AG20443 (cell line): ENCODE data around the gene HIPK2.

Experiments
- DNase-seq: peaks from one replicate; pipeline ENCODE4 v3.0.0; 2012; ENCODE audit warnings: low spot score, mixed read lengths

The HIPK2 gene

GRCh38 chr7:139714163-139714901, 63.5 kb downstream of the HIPK2 start:
- no peak for DNase-seq

GRCh38 chr7:139713526-139714162, 64.2 kb downstream of the HIPK2 start:
- no peak for DNase-seq

GRCh38 chr7:139713061-139713460, 64.7 kb downstream of the HIPK2 start:
- no peak for DNase-seq

GRCh38 chr7:139711991-139712743, 65.6 kb downstream of the HIPK2 start:
- no peak for DNase-seq

GRCh38 chr7:139710036-139710435, 67.8 kb downstream of the HIPK2 start:
- DNase-seq, result no peak

GRCh38 chr7:139709485-139709884, 68.3 kb downstream of the HIPK2 start:
- peak; percentile 95 for DNase-seq

- DNase-seq, result no peak
Observed at GRCh38 chr7:139708541-139708940, 69.3 kb downstream of the HIPK2 start.

GRCh38 chr7:139706837-139707236, 71.0 kb downstream of the HIPK2 start:
- no peak for DNase-seq

- DNase-seq, result no peak
Observed at GRCh38 chr7:139704308-139704879, 73.4 kb downstream of the HIPK2 start.

- DNase-seq, result no peak
Observed at GRCh38 chr7:139703487-139704307, 74.1 kb downstream of the HIPK2 start.

- no peak for DNase-seq
Observed at GRCh38 chr7:139702811-139703486, 74.8 kb downstream of the HIPK2 start.

- no peak for DNase-seq
Observed at GRCh38 chr7:139702313-139702731, 75.5 kb downstream of the HIPK2 start.

- DNase-seq, result no peak
Observed at GRCh38 chr7:139701908-139702307, 75.9 kb downstream of the HIPK2 start.

- DNase-seq, result no peak
Observed at GRCh38 chr7:139700505-139701235, 77.1 kb downstream of the HIPK2 start.

GRCh38 chr7:139699640-139700504, 77.9 kb downstream of the HIPK2 start:
- no peak for DNase-seq

- DNase-seq, result no peak
Observed at GRCh38 chr7:139698844-139699243, 79.0 kb downstream of the HIPK2 start.

GRCh38 chr7:139698278-139698677, 79.5 kb downstream of the HIPK2 start:
- no peak for DNase-seq

- no peak for DNase-seq
Observed at GRCh38 chr7:139697056-139697455, 80.7 kb downstream of the HIPK2 start.

- no peak for DNase-seq
Observed at GRCh38 chr7:139696552-139696951, 81.2 kb downstream of the HIPK2 start.
